Measurements from ENCODE around the gene CENATAC.

CENATAC gene

DNA sequence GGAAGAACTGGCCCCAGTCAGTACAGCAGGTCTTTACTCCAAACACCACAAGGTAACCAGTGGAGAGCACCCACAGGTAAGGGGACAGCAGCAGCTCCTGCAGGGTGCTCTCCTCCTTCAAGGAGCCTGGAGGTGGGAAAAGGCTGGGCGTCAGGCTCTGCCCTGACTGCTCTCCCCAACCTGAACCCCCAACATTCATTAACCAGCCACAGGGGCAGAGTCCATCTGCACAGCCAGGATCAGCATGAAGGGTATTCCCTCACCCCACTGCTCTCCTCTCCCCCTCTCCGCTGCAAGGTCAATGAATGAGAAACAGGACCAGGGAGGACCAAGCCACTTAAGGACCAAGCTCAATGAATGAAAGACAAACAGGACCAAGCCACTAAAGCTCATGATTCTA lies 29.0 kb downstream of the CENATAC start:
- TF ChIP-seq, protein P1, sequence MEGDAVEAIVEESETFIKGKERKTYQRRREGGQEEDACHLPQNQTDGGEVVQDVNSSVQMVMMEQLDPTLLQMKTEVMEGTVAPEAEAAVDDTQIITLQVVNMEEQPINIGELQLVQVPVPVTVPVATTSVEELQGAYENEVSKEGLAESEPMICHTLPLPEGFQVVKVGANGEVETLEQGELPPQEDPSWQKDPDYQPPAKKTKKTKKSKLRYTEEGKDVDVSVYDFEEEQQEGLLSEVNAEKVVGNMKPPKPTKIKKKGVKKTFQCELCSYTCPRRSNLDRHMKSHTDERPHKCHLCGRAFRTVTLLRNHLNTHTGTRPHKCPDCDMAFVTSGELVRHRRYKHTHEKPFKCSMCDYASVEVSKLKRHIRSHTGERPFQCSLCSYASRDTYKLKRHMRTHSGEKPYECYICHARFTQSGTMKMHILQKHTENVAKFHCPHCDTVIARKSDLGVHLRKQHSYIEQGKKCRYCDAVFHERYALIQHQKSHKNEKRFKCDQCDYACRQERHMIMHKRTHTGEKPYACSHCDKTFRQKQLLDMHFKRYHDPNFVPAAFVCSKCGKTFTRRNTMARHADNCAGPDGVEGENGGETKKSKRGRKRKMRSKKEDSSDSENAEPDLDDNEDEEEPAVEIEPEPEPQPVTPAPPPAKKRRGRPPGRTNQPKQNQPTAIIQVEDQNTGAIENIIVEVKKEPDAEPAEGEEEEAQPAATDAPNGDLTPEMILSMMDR (IDR thresholded peaks at IDR 0.05) = no peak

GRCh38 chr11:119027561-119028345 lies 29.8 kb downstream of the CENATAC start:
- TF ChIP-seq, protein P1 (IDR thresholded peaks at IDR 0.05) = no peak

GRCh38 chr11:119028346-119029068 lies 30.6 kb downstream of the CENATAC start:
- TF ChIP-seq, protein P1 (IDR thresholded peaks at IDR 0.05) = no peak

DNA sequence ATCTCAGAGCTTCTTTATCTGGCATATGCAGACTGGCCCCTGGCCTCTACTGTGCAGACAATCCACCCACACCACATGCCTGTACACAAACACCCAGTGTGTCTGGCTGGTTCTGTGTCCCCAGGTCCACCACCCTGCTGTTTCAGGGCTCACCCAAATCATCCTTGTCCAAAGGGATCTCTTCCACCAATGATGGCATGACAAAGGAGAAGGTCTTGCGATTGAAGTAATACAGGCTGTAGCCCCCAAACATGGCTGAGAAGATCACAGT lies 31.1 kb downstream of the CENATAC start:
- TF ChIP-seq, protein P1 (IDR thresholded peaks at IDR 0.05) = no peak

DNA sequence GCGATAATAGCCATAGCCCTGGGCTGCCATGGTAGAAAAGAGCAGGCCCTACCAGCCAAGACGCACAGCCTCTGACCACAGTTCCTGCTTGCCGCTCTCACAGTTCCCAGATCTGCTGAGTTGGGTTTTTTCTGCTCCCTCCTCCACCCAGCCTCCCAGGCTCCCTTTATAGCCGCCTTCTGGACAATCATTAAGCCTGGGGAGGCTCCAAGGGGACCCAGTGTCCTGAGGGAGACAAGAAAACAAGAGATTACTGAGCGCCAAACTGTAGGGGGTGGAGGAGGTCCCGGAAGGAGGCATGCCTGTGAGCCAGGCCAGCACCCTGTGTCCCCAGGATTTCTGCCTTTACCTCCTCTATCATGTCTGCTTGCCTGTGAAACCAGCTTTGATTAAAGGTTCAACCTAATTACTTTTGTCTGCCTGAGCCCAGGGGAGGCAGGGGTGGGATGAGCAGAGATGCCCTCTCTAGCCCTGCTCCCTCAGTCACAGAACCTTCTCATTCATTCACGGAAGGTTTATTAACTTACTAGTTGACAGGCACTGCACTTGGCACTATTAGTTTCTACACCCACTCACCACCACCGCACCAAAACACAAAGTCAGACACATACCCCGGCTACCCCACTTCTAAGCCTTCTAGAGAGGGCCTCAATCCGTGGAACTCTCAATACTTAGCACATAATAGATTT lies 31.5 kb downstream of the CENATAC start:
- TF ChIP-seq, protein P1 (IDR thresholded peaks at IDR 0.05) = no peak

DNA sequence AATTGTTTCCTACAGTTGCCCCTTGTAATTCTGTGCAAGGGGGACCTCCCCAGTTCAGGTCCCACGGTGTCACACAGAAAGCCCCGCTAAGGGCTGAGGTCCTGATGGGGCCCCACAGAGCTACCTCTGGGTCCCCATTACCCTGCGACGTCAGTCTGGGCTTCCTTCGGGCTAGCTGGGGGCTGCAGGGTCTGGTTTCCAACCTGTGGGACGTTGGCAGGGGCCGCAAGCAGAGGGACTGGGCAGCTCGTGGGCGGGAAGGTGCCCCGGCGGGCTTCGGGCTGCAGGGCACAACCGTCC lies 32.0 kb downstream of the CENATAC start:
- TF ChIP-seq, protein P1 (IDR thresholded peaks at IDR 0.05) = no peak

DNA sequence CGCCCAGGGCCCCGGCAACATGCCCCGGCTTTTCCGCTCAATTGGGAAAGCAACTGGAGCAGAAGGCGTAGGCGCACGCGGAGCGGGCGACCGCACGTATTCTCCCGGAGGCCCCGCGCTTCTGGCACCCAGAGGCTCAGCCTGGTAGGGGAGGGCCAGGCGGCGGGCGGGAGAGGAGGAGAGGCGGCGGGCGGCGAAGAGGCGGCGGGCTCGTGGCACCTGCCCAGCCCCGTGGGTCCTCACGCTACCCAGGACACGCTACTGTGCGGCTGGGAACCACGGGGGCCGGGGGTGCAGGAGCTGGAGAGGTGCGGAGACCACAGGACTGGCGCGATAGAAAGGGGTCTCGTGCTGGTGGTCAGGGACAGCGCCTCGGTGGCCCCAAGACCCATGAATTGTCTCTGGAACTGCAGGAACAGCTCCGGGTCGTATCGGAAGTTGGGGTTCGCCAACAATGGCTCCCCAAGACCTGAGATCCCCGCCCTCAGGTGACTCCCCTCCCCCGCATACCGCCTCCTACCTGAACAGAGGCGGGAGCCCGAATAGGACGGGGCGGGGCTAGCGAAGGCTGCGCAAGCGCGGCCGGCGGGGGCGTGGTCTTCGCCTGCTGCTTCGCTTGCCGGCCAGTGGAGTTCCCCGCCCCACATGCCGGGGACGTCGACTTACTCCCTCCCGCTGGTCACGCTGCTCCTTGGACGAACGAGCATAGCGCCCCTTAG lies 32.5 kb downstream of the CENATAC start, which contains the start of gene SLC37A4:
SLC37A4 (minus strand) TSS at position 549 of the 719 bp plus-strand sequence.
- TF ChIP-seq, protein P1 (IDR thresholded peaks at IDR 0.05) = no peak

Measured in LNCAP (cell line).